B cell (primary cell): Measurements from ENCODE around the gene RGSL1.

Experiments
- CTCF ChIP-seq: fragments of 200-600 bp; IDR thresholded peaks from one replicate; pipeline ENCODE4 v1.8.0; 2022; ENCODE audit warnings: antibody characterized with exemption, mild to moderate bottlenecking
- EZH2 ChIP-seq: IDR thresholded peaks from 2 replicates; pipeline ENCODE4 v1.6.1; 2012; ENCODE audit warnings: borderline replicate concordance, low read depth, mild to moderate bottlenecking, moderate library complexity, low read length; ENCODE audit not compliant: insufficient read depth, poor library complexity, severe bottlenecking

- TF ChIP-seq CTCF (no peak), EZH2 (no peak)
These were observed 3.7 kb downstream of the RGSL1 start for GRCh38 chr1:182453631-182454030.
